ENCODE measurements around the gene GIPC1. TPM values are rescaled to one million over a fixed set of nuclear protein-coding genes. Genes with fewer than 3 reads are reported as not detected.

Gene GIPC1
- polyA plus RNA-seq, 1 of the 3 experiments (the other 2 are of a cell fraction): 144 TPM

DNA sequence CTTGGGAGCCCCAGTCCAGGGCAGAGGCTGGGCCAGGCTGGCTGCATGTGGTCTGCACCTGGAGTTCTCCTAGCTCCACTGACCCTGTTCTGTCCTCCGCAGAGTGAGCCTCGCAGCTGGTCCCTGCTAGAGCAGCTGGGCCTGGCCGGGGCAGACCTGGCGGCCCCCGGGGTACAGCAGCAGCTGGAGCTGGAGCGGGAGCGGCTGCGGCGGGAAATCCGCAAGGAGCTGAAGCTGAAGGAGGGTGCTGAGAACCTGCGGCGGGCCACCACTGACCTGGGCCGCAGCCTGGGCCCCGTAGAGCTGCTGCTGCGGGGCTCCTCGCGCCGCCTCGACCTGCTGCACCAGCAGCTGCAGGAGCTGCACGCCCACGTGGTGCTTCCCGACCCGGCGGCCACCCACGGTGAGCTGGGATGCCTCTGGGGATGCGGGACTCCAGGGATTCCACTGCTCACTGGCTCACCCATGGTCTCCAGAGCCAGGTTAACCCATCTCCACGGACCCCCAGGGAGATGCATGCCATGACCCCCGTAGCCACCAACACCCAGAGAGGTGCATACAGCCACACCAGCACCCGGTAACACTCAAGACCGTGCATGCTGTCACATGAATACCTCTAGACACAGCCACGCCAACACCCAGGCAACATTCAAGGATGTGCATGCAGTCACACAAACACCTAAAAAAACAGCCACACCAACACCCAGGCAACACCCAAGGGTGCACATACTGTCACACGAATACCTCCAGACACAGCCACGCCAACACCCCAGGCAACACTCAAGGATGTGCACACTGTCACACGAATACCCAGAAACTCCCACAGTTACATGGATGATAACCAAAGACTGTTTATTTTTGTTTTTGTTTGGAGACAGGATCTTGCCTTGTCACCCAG is 54.6 kb downstream of the GIPC1 start:
- H3K4me1 ChIP-seq (ENCODE audit: control insufficient read depth in 1 of 2, insufficient read depth in 2 of 2, low read depth in 1 of 2, low read length in 1 of 2): peaks cover 0 to 24% of the 10 kb centered on the region in 2 experiments; a peak in 1 of 4 replicates
- POLR2A ChIA-PET: no interaction called here
- CTCF ChIA-PET: no interaction called here
- H3K4me3 ChIP-seq (ENCODE audit: low read depth in 2 of 2, low read length in 1 of 2): no peak overlapping the region
- peak; percentile 57 for DNase-seq
- WGBS (ENCODE audit: low lambda C conversion rate): 78% methylated on average over 7 of the region's 34 CpGs
- H3K9me2 ChIP-seq: no peaks in the 10 kb centered on the region
- H2AFZ ChIP-seq (ENCODE audit: low read depth): no peak overlapping the region
- no peaks in the 10 kb centered on the region for H3F3A ChIP-seq (replicated peaks; ENCODE audit: insufficient read depth)
- H3K4me2 ChIP-seq: no peak overlapping the region
- H3K27ac ChIP-seq (ENCODE audit: low read depth in 2 of 2, low read length in 1 of 2): peak overlapping the region in 1 of 2 experiments; percentile 62; a peak in 2 of 4 replicates
- no peak overlapping the region for H3K9ac ChIP-seq
- H3K79me2 ChIP-seq (ENCODE audit: insufficient read depth): peaks cover 52% of the 10 kb centered on the region
- no peak for TF ChIP-seq JUND (IDR thresholded peaks at IDR 0.05)
- no peak for TF ChIP-seq MEF2A (IDR thresholded peaks at IDR 0.05; ENCODE audit: borderline replicate concordance, low read depth)
- TF ChIP-seq, protein P1, sequence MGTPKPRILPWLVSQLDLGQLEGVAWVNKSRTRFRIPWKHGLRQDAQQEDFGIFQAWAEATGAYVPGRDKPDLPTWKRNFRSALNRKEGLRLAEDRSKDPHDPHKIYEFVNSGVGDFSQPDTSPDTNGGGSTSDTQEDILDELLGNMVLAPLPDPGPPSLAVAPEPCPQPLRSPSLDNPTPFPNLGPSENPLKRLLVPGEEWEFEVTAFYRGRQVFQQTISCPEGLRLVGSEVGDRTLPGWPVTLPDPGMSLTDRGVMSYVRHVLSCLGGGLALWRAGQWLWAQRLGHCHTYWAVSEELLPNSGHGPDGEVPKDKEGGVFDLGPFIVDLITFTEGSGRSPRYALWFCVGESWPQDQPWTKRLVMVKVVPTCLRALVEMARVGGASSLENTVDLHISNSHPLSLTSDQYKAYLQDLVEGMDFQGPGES (IDR thresholded peaks at IDR 0.05; ENCODE audit: low read depth, low read length): no peak
- TF ChIP-seq FOXM1 (IDR thresholded peaks at IDR 0.05; ENCODE audit: low read depth): no peak
- TF ChIP-seq ELF1 (IDR thresholded peaks at IDR 0.05): no peak
- TF ChIP-seq GATA2 (CRISPR knock-in tag; IDR thresholded peaks at IDR 0.05): no peak
- H4K20me1 ChIP-seq (ENCODE audit: insufficient read depth): peaks cover 28% of the 10 kb centered on the region
- H3K9me3 ChIP-seq: no peaks in the 10 kb centered on the region
- peaks cover 16 to 23% of the 10 kb centered on the region in 2 experiments for H3K36me3 ChIP-seq (replicated peaks in 1 of 2; ENCODE audit: control insufficient read depth in 1 of 2, insufficient read depth in 2 of 2, low read length in 1 of 2)
- no peaks in the 10 kb centered on the region for H3K27me3 ChIP-seq (ENCODE audit: insufficient read depth)

GRCh38 chr19:14440049-14440448 is 55.9 kb downstream of the GIPC1 start:
- no peak overlapping the region for H3K4me2 ChIP-seq
- POLR2A ChIA-PET: no interaction called here

More at GRCh38 chr19:14440049-14440448, 55.9 kb downstream of the GIPC1 start:
- Histone ChIP-seq H3K9me3 (no peaks in the 10 kb centered on the region), H3F3A (replicated peaks; ENCODE audit: insufficient read depth) (peaks cover 3% of the 10 kb centered on the region), H3K4me3 (ENCODE audit: low read depth in 2 of 2, low read length in 1 of 2) (no peak overlapping the region), H3K27me3 (ENCODE audit: insufficient read depth) (no peaks in the 10 kb centered on the region), H3K36me3 (replicated peaks in 1 of 2; ENCODE audit: control insufficient read depth in 1 of 2, insufficient read depth in 2 of 2, low read length in 1 of 2) (peaks cover 12 to 17% of the 10 kb centered on the region in 2 experiments), H4K20me1 (ENCODE audit: insufficient read depth) (peaks cover 36% of the 10 kb centered on the region), H3K79me2 (ENCODE audit: insufficient read depth) (peaks cover 64% of the 10 kb centered on the region), H3K4me1 (ENCODE audit: control insufficient read depth in 1 of 2, insufficient read depth in 2 of 2, low read depth in 1 of 2, low read length in 1 of 2) (peaks cover 0 to 27% of the 10 kb centered on the region in 2 experiments; a peak in 1 of 4 replicates), H2AFZ (ENCODE audit: low read depth) (no peak overlapping the region), H3K9ac (no peak overlapping the region), H3K9me2 (no peaks in the 10 kb centered on the region), H3K27ac (ENCODE audit: low read depth in 2 of 2, low read length in 1 of 2) (peak overlapping the region in 1 of 2 experiments; percentile 62; a peak in 2 of 4 replicates)
- TF ChIP-seq, protein P2, sequence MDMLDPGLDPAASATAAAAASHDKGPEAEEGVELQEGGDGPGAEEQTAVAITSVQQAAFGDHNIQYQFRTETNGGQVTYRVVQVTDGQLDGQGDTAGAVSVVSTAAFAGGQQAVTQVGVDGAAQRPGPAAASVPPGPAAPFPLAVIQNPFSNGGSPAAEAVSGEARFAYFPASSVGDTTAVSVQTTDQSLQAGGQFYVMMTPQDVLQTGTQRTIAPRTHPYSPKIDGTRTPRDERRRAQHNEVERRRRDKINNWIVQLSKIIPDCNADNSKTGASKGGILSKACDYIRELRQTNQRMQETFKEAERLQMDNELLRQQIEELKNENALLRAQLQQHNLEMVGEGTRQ (IDR thresholded peaks at IDR 0.05; ENCODE audit: borderline replicate concordance, low read depth, low read length): no peak
- TF ChIP-seq TEAD4 (IDR thresholded peaks at IDR 0.05; ENCODE audit: borderline replicate concordance, insufficient read depth) (no peak), RXRA (IDR thresholded peaks at IDR 0.05; ENCODE audit: borderline replicate concordance, low read depth) (no peak), CHD2 (IDR thresholded peaks at IDR 0.05; ENCODE audit: low read length, partially characterized antibody) (no peak), RAD21 (IDR thresholded peaks at IDR 0.05; ENCODE audit: low read length) (no peak), GATA2 (CRISPR knock-in tag; IDR thresholded peaks at IDR 0.05) (no peak), FOXJ3 (CRISPR knock-in tag; IDR thresholded peaks at IDR 0.05) (no peak), EP300 (IDR thresholded peaks at IDR 0.05; ENCODE audit: borderline replicate concordance in 1 of 2, low read depth in 1 of 2, low read length in 1 of 2) (no peak), TAF1 (IDR thresholded peaks at IDR 0.05; ENCODE audit: borderline replicate concordance, low read depth, low read length) (no peak), NFIC (IDR thresholded peaks at IDR 0.05; ENCODE audit: borderline replicate concordance) (no peak), MXI1 (IDR thresholded peaks at IDR 0.05; ENCODE audit: low read depth, low read length) (no peak), MEF2A (IDR thresholded peaks at IDR 0.05; ENCODE audit: borderline replicate concordance, low read depth) (no peak)
- TF ChIP-seq, protein P3, sequence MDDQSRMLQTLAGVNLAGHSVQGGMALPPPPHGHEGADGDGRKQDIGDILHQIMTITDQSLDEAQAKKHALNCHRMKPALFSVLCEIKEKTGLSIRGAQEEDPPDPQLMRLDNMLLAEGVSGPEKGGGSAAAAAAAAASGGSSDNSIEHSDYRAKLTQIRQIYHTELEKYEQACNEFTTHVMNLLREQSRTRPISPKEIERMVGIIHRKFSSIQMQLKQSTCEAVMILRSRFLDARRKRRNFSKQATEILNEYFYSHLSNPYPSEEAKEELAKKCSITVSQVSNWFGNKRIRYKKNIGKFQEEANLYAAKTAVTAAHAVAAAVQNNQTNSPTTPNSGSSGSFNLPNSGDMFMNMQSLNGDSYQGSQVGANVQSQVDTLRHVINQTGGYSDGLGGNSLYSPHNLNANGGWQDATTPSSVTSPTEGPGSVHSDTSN (IDR thresholded peaks at IDR 0.05): no peak
- TF ChIP-seq, protein P4, sequence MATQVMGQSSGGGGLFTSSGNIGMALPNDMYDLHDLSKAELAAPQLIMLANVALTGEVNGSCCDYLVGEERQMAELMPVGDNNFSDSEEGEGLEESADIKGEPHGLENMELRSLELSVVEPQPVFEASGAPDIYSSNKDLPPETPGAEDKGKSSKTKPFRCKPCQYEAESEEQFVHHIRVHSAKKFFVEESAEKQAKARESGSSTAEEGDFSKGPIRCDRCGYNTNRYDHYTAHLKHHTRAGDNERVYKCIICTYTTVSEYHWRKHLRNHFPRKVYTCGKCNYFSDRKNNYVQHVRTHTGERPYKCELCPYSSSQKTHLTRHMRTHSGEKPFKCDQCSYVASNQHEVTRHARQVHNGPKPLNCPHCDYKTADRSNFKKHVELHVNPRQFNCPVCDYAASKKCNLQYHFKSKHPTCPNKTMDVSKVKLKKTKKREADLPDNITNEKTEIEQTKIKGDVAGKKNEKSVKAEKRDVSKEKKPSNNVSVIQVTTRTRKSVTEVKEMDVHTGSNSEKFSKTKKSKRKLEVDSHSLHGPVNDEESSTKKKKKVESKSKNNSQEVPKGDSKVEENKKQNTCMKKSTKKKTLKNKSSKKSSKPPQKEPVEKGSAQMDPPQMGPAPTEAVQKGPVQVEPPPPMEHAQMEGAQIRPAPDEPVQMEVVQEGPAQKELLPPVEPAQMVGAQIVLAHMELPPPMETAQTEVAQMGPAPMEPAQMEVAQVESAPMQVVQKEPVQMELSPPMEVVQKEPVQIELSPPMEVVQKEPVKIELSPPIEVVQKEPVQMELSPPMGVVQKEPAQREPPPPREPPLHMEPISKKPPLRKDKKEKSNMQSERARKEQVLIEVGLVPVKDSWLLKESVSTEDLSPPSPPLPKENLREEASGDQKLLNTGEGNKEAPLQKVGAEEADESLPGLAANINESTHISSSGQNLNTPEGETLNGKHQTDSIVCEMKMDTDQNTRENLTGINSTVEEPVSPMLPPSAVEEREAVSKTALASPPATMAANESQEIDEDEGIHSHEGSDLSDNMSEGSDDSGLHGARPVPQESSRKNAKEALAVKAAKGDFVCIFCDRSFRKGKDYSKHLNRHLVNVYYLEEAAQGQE (IDR thresholded peaks at IDR 0.05; ENCODE audit: low read depth, low read length): no peak
- CTCF ChIA-PET: no interaction called here
- DNase-seq: no peak
- 85% methylated on average over 7 of the region's 9 CpGs for WGBS (ENCODE audit: low lambda C conversion rate)
